ENCODE data around the gene ERLEC1. TPM values are rescaled to one million over a fixed set of nuclear protein-coding genes. Genes with fewer than 3 reads are reported as not detected.
A peak's percentile ranks its signal among the peaks of the same experiment; 100 is the strongest.

Gene ERLEC1
- total RNA-seq, 1 donor from 2014 or later: 22.2 TPM

GRCh38 chr2:53784436-53784835 lies 2.4 kb upstream of the ERLEC1 start:
- Mint-ChIP-seq H3K4me3 (peak overlapping the region; percentile 96), H3K4me1 (peaks cover 42% of the 10 kb centered on the region), H3K27me3 (ENCODE audit: low read depth) (no peaks in the 10 kb centered on the region), H3K27ac (ENCODE audit: unreplicated experiment) (no peak overlapping the region), H3K36me3 (ENCODE audit: low read depth) (peaks cover 5% of the 10 kb centered on the region), H3K9me3 (no peaks in the 10 kb centered on the region)
- TF ChIP-seq, protein P1, sequence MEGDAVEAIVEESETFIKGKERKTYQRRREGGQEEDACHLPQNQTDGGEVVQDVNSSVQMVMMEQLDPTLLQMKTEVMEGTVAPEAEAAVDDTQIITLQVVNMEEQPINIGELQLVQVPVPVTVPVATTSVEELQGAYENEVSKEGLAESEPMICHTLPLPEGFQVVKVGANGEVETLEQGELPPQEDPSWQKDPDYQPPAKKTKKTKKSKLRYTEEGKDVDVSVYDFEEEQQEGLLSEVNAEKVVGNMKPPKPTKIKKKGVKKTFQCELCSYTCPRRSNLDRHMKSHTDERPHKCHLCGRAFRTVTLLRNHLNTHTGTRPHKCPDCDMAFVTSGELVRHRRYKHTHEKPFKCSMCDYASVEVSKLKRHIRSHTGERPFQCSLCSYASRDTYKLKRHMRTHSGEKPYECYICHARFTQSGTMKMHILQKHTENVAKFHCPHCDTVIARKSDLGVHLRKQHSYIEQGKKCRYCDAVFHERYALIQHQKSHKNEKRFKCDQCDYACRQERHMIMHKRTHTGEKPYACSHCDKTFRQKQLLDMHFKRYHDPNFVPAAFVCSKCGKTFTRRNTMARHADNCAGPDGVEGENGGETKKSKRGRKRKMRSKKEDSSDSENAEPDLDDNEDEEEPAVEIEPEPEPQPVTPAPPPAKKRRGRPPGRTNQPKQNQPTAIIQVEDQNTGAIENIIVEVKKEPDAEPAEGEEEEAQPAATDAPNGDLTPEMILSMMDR (conservative IDR thresholded peaks at IDR 0.05): no peak
- DNase-seq (ENCODE audit: low read depth, low spot score): no peak

- Mint-ChIP-seq H3K27me3 (ENCODE audit: low read depth) (no peaks in the 10 kb centered on the region), H3K4me1 (peaks cover 42% of the 10 kb centered on the region), H3K4me3 (peak overlapping the region; percentile 96), H3K36me3 (ENCODE audit: low read depth) (no peaks in the 10 kb centered on the region), H3K27ac (ENCODE audit: unreplicated experiment) (no peak overlapping the region), H3K9me3 (no peaks in the 10 kb centered on the region)
- DNase-seq (ENCODE audit: low read depth, low spot score): no peak
- TF ChIP-seq, protein P1 (conservative IDR thresholded peaks at IDR 0.05): no peak
These were observed 1.5 kb upstream of the ERLEC1 start for GRCh38 chr2:53785366-53785765.

DNA sequence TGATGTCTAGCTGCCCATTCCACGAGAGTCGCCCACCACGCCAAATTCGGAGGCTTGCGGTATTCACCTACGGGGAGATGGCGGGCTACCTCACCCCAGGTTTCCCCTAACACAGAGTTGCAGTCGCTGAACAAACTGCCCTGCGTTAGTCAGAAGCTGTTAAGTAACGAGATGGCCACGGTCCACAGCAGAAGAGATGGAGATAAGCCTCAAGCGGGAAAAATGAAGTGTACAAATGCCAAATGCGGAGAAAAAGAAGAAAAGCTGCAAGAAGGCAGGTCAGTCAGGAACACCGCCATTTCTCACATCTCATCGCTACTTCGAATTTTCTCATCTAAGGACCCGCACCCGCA lies 516 bp upstream of the ERLEC1 start:
- DNase-seq (ENCODE audit: low read depth, low spot score): no peak
- no peaks in the 10 kb centered on the region for H3K27me3 Mint-ChIP-seq (ENCODE audit: low read depth)
- TF ChIP-seq, protein P1 (conservative IDR thresholded peaks at IDR 0.05): no peak
- H3K27ac Mint-ChIP-seq (ENCODE audit: unreplicated experiment): peak overlapping the region; percentile 100
- peak overlapping the region; percentile 96 for H3K4me3 Mint-ChIP-seq
- peaks cover 42% of the 10 kb centered on the region for H3K4me1 Mint-ChIP-seq
- no peaks in the 10 kb centered on the region for H3K36me3 Mint-ChIP-seq (ENCODE audit: low read depth)
- H3K9me3 Mint-ChIP-seq: no peaks in the 10 kb centered on the region

- Mint-ChIP-seq H3K9me3 (no peaks in the 10 kb centered on the region), H3K27me3 (ENCODE audit: low read depth) (no peaks in the 10 kb centered on the region), H3K36me3 (ENCODE audit: low read depth) (no peaks in the 10 kb centered on the region), H3K4me1 (peaks cover 39% of the 10 kb centered on the region), H3K27ac (ENCODE audit: unreplicated experiment) (peak overlapping the region; percentile 90), H3K4me3 (peak overlapping the region; percentile 96)
- no peak for DNase-seq (ENCODE audit: low read depth, low spot score)
- TF ChIP-seq, protein P1 (conservative IDR thresholded peaks at IDR 0.05): no peak
These were observed 908 bp downstream of the ERLEC1 start for GRCh38 chr2:53787614-53788289.

GRCh38 chr2:53793261-53793660 lies 6.4 kb downstream of the ERLEC1 start:
- no peaks in the 10 kb centered on the region for H3K27me3 Mint-ChIP-seq (ENCODE audit: low read depth)
- H3K9me3 Mint-ChIP-seq: no peaks in the 10 kb centered on the region
- no peak overlapping the region for H3K4me3 Mint-ChIP-seq
- no peak overlapping the region for H3K27ac Mint-ChIP-seq (ENCODE audit: unreplicated experiment)
- H3K36me3 Mint-ChIP-seq (ENCODE audit: low read depth): no peaks in the 10 kb centered on the region
- peaks cover 5% of the 10 kb centered on the region for H3K4me1 Mint-ChIP-seq
- TF ChIP-seq, protein P1 (conservative IDR thresholded peaks at IDR 0.05): no peak
- DNase-seq (ENCODE audit: low read depth, low spot score): no peak
